K562 (cell line): ENCODE measurements around the gene HOXA9. TPM values are rescaled to one million over a fixed set of nuclear protein-coding genes. Genes with fewer than 3 reads are reported as not detected.

Experiments
- ATAC-seq: fragments of 200-7000 bp; cut with Tn5 transposase; 3 replicates; pipeline ENCODE4 v1.9.1; 2020; ENCODE audit warnings: moderate library complexity
- BruUV-seq: library from RNA; stranded (reverse); fragments of 400-500 nt; replicated peaks from 2 replicates; lab custom pipeline; 2021; lab: Mats Ljungman, UMichigan
- CTCF ChIA-PET: fragments of 300-600 bp; formaldehyde crosslinking; extraction: SDS; loops from one replicate; lab custom pipeline; 2021; ENCODE audit warnings: low intra/inter-chr PET ratio; lab: Yijun Ruan, JAX
- POLR2A ChIA-PET: fragments of 300-600, 350-650 bp; sonication (Branson Sonifier 250); formaldehyde crosslinking; extraction: SDS; loops from one replicate; lab custom pipeline; 2021; ENCODE audit warnings: antibody characterized with exemption, inconsistent platforms; lab: Yijun Ruan, JAX
- DNase-seq, 4 experiments: peaks; one replicate each; pipeline versions ENCODE4 v3.0.0 to v3.0.0-alpha.2; 2011 to 2018; ENCODE audit warnings: low spot score in 3 of 4, mixed read lengths in 3 of 4; ENCODE audit errors: extremely low read depth in 1 of 4
- FAIRE-seq: peaks from 2 replicates; lab custom pipeline; 2011; peaks lifted over from hg19 to GRCh38; lab: Jason Lieb, UNC
- H2AFZ ChIP-seq: 2 replicates; pipeline ENCODE4 v1.6.0; 2011; ENCODE audit warnings: low read depth, low read length, control low read depth, inconsistent platforms
- H3K27ac ChIP-seq: fragments of 200-600 bp; 3 replicates; pipeline ENCODE4 v1.8.0; 2011; ENCODE audit warnings: low read depth, mild to moderate bottlenecking, control low read depth, inconsistent platforms, low read length, moderate library complexity, mixed read lengths; ENCODE audit errors: extremely low read depth
- H3K27me3 ChIP-seq, 2 experiments: fragments of 300-600 bp in 1 of 2; 2 replicates in 1 of 2; 3 replicates in 1 of 2; pipeline versions ENCODE4 v1.6.0 to v1.8.0; 2011; ENCODE audit warnings: inconsistent platforms in 2 of 2, low read length in 2 of 2, mild to moderate bottlenecking in 1 of 2, mixed read lengths in 1 of 2, moderate library complexity in 1 of 2; ENCODE audit not compliant: control insufficient read depth in 2 of 2, insufficient read depth in 2 of 2
- H3K36me3 ChIP-seq: fragments of 300-600 bp; 3 replicates; pipeline ENCODE4 v1.8.0; 2011; ENCODE audit warnings: mild to moderate bottlenecking, low read length, inconsistent platforms; ENCODE audit not compliant: control insufficient read depth, insufficient read depth
- H3K4me1 ChIP-seq, 2 experiments: fragments of 200-600 bp in 1 of 2; replicated peaks in 1 of 2; 2 replicates in 1 of 2; 3 replicates in 1 of 2; pipeline versions ENCODE4 v1.5.1 to v1.8.0; 2011; ENCODE audit warnings: inconsistent platforms in 2 of 2, low read length in 2 of 2, mild to moderate bottlenecking in 1 of 2, mixed read lengths in 1 of 2, moderate library complexity in 1 of 2; ENCODE audit not compliant: control insufficient read depth in 2 of 2, insufficient read depth in 2 of 2
- H3K4me2 ChIP-seq: 2 replicates; pipeline ENCODE4 v1.6.1; 2011; ENCODE audit warnings: low read length, control low read depth, inconsistent platforms, mixed read lengths; ENCODE audit not compliant: insufficient read depth
- H3K4me3 ChIP-seq: fragments of 200-600 bp; sonication (generic), shearing (Covaris generic); 2 replicates; pipeline ENCODE4 v1.5.1; 2016; ENCODE audit warnings: control low read depth, inconsistent platforms
- H3K79me2 ChIP-seq: fragments of 200-600 bp; 3 replicates; pipeline ENCODE4 v1.8.0; 2011; ENCODE audit warnings: low read length, inconsistent platforms; ENCODE audit not compliant: control insufficient read depth, insufficient read depth
- H3K9ac ChIP-seq, 2 experiments: 2 replicates each; pipeline versions ENCODE4 v1.6.0 to v1.6.1; 2011; ENCODE audit warnings: low read depth in 2 of 2, low read length in 2 of 2, control low read depth in 1 of 2, inconsistent platforms in 1 of 2, mild to moderate bottlenecking in 1 of 2, mixed read lengths in 1 of 2; ENCODE audit not compliant: insufficient read depth in 1 of 2
- H3K9me1 ChIP-seq: one replicate; pipeline ENCODE4 v1.6.0; 2011; ENCODE audit warnings: inconsistent platforms, mild to moderate bottlenecking, low read length, moderate library complexity; ENCODE audit not compliant: control insufficient read depth, insufficient read depth
- H3K9me3 ChIP-seq: replicated peaks from 2 replicates; pipeline ENCODE4 v1.5.1; 2011; ENCODE audit warnings: low read depth, low read length, inconsistent platforms; ENCODE audit not compliant: control insufficient read depth, insufficient read depth
- H4K20me1 ChIP-seq: replicated peaks from 2 replicates; pipeline ENCODE4 v1.6.1; 2011; ENCODE audit warnings: low read length, inconsistent platforms, mixed read lengths; ENCODE audit not compliant: control insufficient read depth, insufficient read depth
- BRCA1 ChIP-seq, 2 experiments: fragments of 450-650 bp in 1 of 2; sonication (generic) in 1 of 2; formaldehyde crosslinking in 1 of 2; IDR thresholded peaks; 2 replicates each; pipeline versions ENCODE4 v1.5.0 to v1.6.1; 2017 to 2020; ENCODE audit warnings: mild to moderate bottlenecking in 1 of 2, missing genetic modification reagents in 1 of 2
- ESRRB ChIP-seq: fragments of 250-450 bp; sonication (Bioruptor Pico); IDR thresholded peaks from 2 replicates; pipeline ENCODE4 v1.5.0; 2020; ENCODE audit warnings: mild to moderate bottlenecking, moderate library complexity, borderline replicate concordance
- KLF16 ChIP-seq: IDR thresholded peaks from 2 replicates; pipeline ENCODE4 v1.6.1; 2016; ENCODE audit warnings: antibody characterized with exemption
- KLF6 ChIP-seq: fragments of 250-450 bp; sonication (Bioruptor Pico); IDR thresholded peaks from 2 replicates; pipeline ENCODE4 v1.4.0; 2020; ENCODE audit warnings: mild to moderate bottlenecking, moderate library complexity, borderline replicate concordance
- MTA1 ChIP-seq: fragments of 450-650 bp; IDR thresholded peaks from 2 replicates; pipeline ENCODE4 v1.6.1; 2017; ENCODE audit warnings: borderline replicate concordance
- PBX2 ChIP-seq, 2 experiments: IDR thresholded peaks in 1 of 2; conservative IDR thresholded peaks in 1 of 2; 2 replicates each; pipeline ENCODE4 v1.6.1; 2016; ENCODE audit warnings: low read depth in 2 of 2, mild to moderate bottlenecking in 1 of 2, missing compliant biosample characterization in 1 of 2, missing genetic modification characterization in 1 of 2, moderate library complexity in 1 of 2
- SRSF3 ChIP-seq: fragments of 200-400 bp; formaldehyde crosslinking; IDR thresholded peaks from 2 replicates; pipeline ENCODE4 v1.6.1; 2016; ENCODE audit warnings: mild to moderate bottlenecking, low read length, moderate library complexity; ENCODE audit not compliant: insufficient read depth
- THRA ChIP-seq: fragments of 450-650 bp; IDR thresholded peaks from 2 replicates; pipeline ENCODE4 v1.6.1; 2017; ENCODE audit warnings: mild to moderate bottlenecking, moderate library complexity
- U2AF1 ChIP-seq: fragments of 200-400 bp; formaldehyde crosslinking; optimal IDR thresholded peaks from 2 replicates; pipeline ENCODE3; 2017; ENCODE audit warnings: mild to moderate bottlenecking, low read depth, low read length, moderate library complexity
- ZNF707 ChIP-seq: fragments of 250-450 bp; sonication (Bioruptor Pico); conservative IDR thresholded peaks from 2 replicates; pipeline ENCODE4 v1.8.0; 2022; ENCODE audit warnings: inconsistent platforms, mild to moderate bottlenecking, moderate library complexity
- ZNF766 ChIP-seq: fragments of 200-800 bp; sonication (Bioruptor generic); conservative IDR thresholded peaks from 2 replicates; pipeline ENCODE4 v1.6.1; 2016; ENCODE audit warnings: missing genetic modification characterization, missing compliant biosample characterization
- WGBS: fragments of 100-300 bp; shearing (Covaris generic); methylation state at CpG from one replicate; pipeline ENCODE4 v1.1.6; 2016; ENCODE audit warnings: low coverage, mixed read lengths; ENCODE audit not compliant: insufficient coverage; ENCODE audit errors: missing lambda C conversion rate; 5-methylcytosine and 5-hydroxymethylcytosine counted together
- in situ Hi-C: fragments of 300-500 bp; cut with MboI; formaldehyde crosslinking; loops from 4 replicates; pipeline ENCODE4 v1.15.0; 2018; ENCODE audit warnings: inconsistent platforms, mixed read lengths
- intact Hi-C: fragments of 100-400 bp; cut with micrococcal nuclease; formaldehyde crosslinking; loops from 2 replicates; pipeline ENCODE4 v1.14.2; 2022
- polyA plus RNA-seq, 8 experiments: library from polyadenylated mRNA; depleted of rRNA in 4 of 8; stranded (reverse) in 5 of 8; unstranded in 3 of 8; fragments of >200 nt; fragmentation: Nextera tagmentation in 2 of 8; fragmentation: Illumina TruSeq in 1 of 8; extraction: Ambion mirVana in 2 of 8; extraction: Trizol in 1 of 8; gene quantifications; 2 replicates each; pipeline versions ENCODE4 v1.2.1 to v1.2.3, GENCODE V29; 2011 to 2014; ENCODE audit warnings: inconsistent platforms in 1 of 8, missing spikeins in 1 of 8
- total RNA-seq, 7 experiments: library from RNA; depleted of rRNA in 6 of 7; stranded (reverse); fragments of >200 nt in 6 of 7; fragmentation: Illumina TruSeq in 2 of 7; extraction: Trizol in 2 of 7; gene quantifications; 2 replicates each; pipeline versions ENCODE4 v1.2.1 to v1.2.3, GENCODE V29; 2011 to 2021; ENCODE audit warnings: low replicate concordance in 1 of 7
- TF ChIP-seq, protein P1 (sequence below), 2 experiments: fragments of 450-650 bp; conservative IDR thresholded peaks; 2 replicates each; pipeline ENCODE4 v1.6.1; 2017; ENCODE audit warnings: mild to moderate bottlenecking in 2 of 2, moderate library complexity in 2 of 2

Gene HOXA9
- total and polyA plus RNA-seq, 9 of the 15 experiments (the other 6 are each of a cell fraction or from before 2014, with no cell fraction given): not detected

DNA sequence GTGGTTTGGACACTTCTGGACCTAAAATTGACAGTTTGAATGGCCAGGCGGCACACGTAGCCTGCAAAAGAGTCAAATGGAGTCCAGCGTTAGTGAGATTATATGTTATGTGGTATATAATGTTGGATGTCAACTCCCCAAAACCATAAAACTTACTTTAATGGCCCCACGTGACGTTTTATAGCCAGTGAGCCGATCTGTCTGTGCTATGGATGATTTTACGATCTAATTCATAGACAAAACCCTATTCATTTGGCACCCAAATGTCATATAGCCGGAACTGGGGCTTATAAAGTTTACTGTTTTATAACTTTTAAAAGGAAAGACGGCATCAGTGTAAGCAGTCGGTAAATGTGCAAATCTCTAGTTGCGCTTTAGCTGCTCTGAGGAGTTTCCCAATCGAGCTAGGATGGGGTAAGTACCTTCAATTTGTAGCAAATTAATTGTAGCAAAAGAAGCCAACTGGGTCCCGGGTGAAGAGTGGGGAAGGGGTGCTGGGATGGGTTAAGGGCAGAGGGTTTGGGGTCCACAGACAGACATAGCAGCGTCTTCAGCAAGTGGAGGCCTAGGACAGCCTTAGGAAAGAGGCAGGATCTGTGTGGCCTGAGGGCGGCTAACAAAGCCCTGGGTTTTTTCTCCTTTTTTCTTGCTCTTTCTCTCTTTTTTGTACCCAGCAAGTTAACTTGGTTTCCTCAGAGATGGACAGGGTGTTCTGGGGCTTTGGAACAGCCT, 25.0 kb downstream of the HOXA9 start:
- in situ Hi-C loops: loop anchor here (10.0 kb wide), 1 partner anchor 285 kb away; no protein-coding TSS in a partner anchor
- ChIA-PET CTCF (no interaction called here), POLR2A (interaction anchor here (0.6 to 0.8 kb wide), 2 partner anchors 10 to 1987 kb away, joined by 3 to 5 read pairs; no protein-coding TSS in a partner anchor)
- intact Hi-C loops: no loop called here
- no TSS peak for BruUV-seq
- Histone ChIP-seq H3K4me2 (no peak overlapping the region), H3K36me3 (no peaks in the 10 kb centered on the region), H4K20me1 (no peaks in the 10 kb centered on the region), H3K27me3 (peaks cover 27 to 71% of the 10 kb centered on the region in 2 experiments), H3K9me1 (no peaks in the 10 kb centered on the region), H2AFZ (no peak overlapping the region), H3K9ac (no peak overlapping the region), H3K9me3 (no peaks in the 10 kb centered on the region), H3K27ac (no peak overlapping the region), H3K4me1 (peaks cover 7 to 15% of the 10 kb centered on the region in 2 experiments; a peak in 3 of 5 replicates), H3K79me2 (no peaks in the 10 kb centered on the region), H3K4me3 (no peak overlapping the region)
- 4% methylated on average over 15 of the region's 15 CpGs for WGBS
- no peak for DNase-seq
- no peak for FAIRE-seq
- no peak for TF ChIP-seq BRCA1 (IDR thresholded peaks at IDR 0.05)
- TF ChIP-seq BRCA1 (CRISPR knock-in tag; IDR thresholded peaks at IDR 0.05): no peak
- no peak for TF ChIP-seq THRA
- no peak for TF ChIP-seq ZNF766 (CRISPR knock-in tag)
- TF ChIP-seq SRSF3: no peak
- TF ChIP-seq U2AF1: no peak
- no peak for TF ChIP-seq KLF6
- TF ChIP-seq, protein P1, sequence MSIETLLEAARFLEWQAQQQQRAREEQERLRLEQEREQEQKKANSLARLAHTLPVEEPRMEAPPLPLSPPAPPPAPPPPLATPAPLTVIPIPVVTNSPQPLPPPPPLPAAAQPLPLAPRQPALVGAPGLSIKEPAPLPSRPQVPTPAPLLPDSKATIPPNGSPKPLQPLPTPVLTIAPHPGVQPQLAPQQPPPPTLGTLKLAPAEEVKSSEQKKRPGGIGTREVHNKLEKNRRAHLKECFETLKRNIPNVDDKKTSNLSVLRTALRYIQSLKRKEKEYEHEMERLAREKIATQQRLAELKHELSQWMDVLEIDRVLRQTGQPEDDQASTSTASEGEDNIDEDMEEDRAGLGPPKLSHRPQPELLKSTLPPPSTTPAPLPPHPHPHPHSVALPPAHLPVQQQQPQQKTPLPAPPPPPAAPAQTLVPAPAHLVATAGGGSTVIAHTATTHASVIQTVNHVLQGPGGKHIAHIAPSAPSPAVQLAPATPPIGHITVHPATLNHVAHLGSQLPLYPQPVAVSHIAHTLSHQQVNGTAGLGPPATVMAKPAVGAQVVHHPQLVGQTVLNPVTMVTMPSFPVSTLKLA (conservative IDR thresholded peaks at IDR 0.05): no peak
- no peak for TF ChIP-seq ZNF707 (CRISPR knock-in tag)
- no peak for TF ChIP-seq ESRRB (CRISPR knock-in tag)
- no peak for TF ChIP-seq KLF16
- no peak for TF ChIP-seq MTA1
- TF ChIP-seq PBX2 (CRISPR knock-in tag; IDR thresholded peaks at IDR 0.05; ENCODE audit: low read depth): no peak
- no peak for TF ChIP-seq PBX2 (tag; conservative IDR thresholded peaks at IDR 0.05; ENCODE audit: low read depth)
- ATAC-seq: no peak
